ENCODE measurements around the gene SKOR2.

Gene SKOR2

GRCh38 chr18:47247036-47247415 is 4.4 kb downstream of the SKOR2 start:
- DNase-seq (ENCODE audit: low spot score): no peak
- TF ChIP-seq CTCF (IDR thresholded peaks at IDR 0.05; ENCODE audit: extremely low read depth, missing control alignments): no peak

GRCh38 chr18:47246027-47246971 is 5.2 kb downstream of the SKOR2 start:
- TF ChIP-seq CTCF (IDR thresholded peaks at IDR 0.05; ENCODE audit: extremely low read depth, missing control alignments): no peak
- no peak for DNase-seq (ENCODE audit: low spot score)

- no peak for DNase-seq (ENCODE audit: low spot score)
- no peak for TF ChIP-seq CTCF (IDR thresholded peaks at IDR 0.05; ENCODE audit: extremely low read depth, missing control alignments)
Measured at GRCh38 chr18:47244086-47244485, 7.4 kb downstream of the SKOR2 start.

- no peak for DNase-seq (ENCODE audit: low spot score)
- TF ChIP-seq CTCF (IDR thresholded peaks at IDR 0.05; ENCODE audit: extremely low read depth, missing control alignments): no peak
Measured at GRCh38 chr18:47235096-47235495, 16.4 kb downstream of the SKOR2 start.

- no peak for TF ChIP-seq CTCF (IDR thresholded peaks at IDR 0.05; ENCODE audit: extremely low read depth, missing control alignments)
- no peak for DNase-seq (ENCODE audit: low spot score)
Measured at GRCh38 chr18:47226660-47227059, 24.8 kb downstream of the SKOR2 start.

- peak; percentile 23 for DNase-seq (ENCODE audit: low spot score)
- TF ChIP-seq CTCF (IDR thresholded peaks at IDR 0.05; ENCODE audit: extremely low read depth, missing control alignments): no peak
Measured at GRCh38 chr18:47215554-47216138, 35.8 kb downstream of the SKOR2 start.

- TF ChIP-seq CTCF (IDR thresholded peaks at IDR 0.05; ENCODE audit: extremely low read depth, missing control alignments): no peak
- DNase-seq (ENCODE audit: low spot score): no peak
Measured at GRCh38 chr18:47209171-47209570, 42.3 kb downstream of the SKOR2 start.
